Measurements from ENCODE around the gene PARP14.
A peak's percentile ranks its signal among the peaks of the same experiment; 100 is the strongest.

Gene PARP14

GRCh38 chr3:122674339-122674738, 6.3 kb upstream of the PARP14 start:
- H3K27ac ChIP-seq, result no peak overlapping the region; the same call in 1 of the 2 replicates
- TF ChIP-seq ZFX (IDR thresholded peaks at IDR 0.05), result no peak
- TF ChIP-seq CTCF (conservative IDR thresholded peaks at IDR 0.05), result no peak

- TF ChIP-seq CTCF (conservative IDR thresholded peaks at IDR 0.05), result no peak
- no peak overlapping the region for H3K27ac ChIP-seq
Observed at GRCh38 chr3:122676759-122677158, 3.9 kb upstream of the PARP14 start.

- no peak for TF ChIP-seq ZFX (IDR thresholded peaks at IDR 0.05)
- no peak for TF ChIP-seq CTCF (conservative IDR thresholded peaks at IDR 0.05)
- no peak overlapping the region for H3K27ac ChIP-seq
Observed at GRCh38 chr3:122677216-122677615, 3.4 kb upstream of the PARP14 start.

GRCh38 chr3:122678506-122678905, 2.1 kb upstream of the PARP14 start:
- no peak for TF ChIP-seq ZFX (IDR thresholded peaks at IDR 0.05)
- TF ChIP-seq CTCF (conservative IDR thresholded peaks at IDR 0.05), result no peak
- H3K27ac ChIP-seq, result no peak overlapping the region; the same call in 1 of the 2 replicates

GRCh38 chr3:122679085-122679881, 1.4 kb upstream of the PARP14 start:
- H3K27ac ChIP-seq, result no peak overlapping the region
- no peak for TF ChIP-seq ZFX (IDR thresholded peaks at IDR 0.05)
- TF ChIP-seq CTCF (conservative IDR thresholded peaks at IDR 0.05), result peak; percentile 92

- H3K27ac ChIP-seq, result peak overlapping the region; percentile 53; the same call in 1 of the 2 replicates
- TF ChIP-seq CTCF (conservative IDR thresholded peaks at IDR 0.05) (no peak), ZFX (IDR thresholded peaks at IDR 0.05) (no peak)
Observed at GRCh38 chr3:122679882-122680474, 661 bp upstream of the PARP14 start.

GRCh38 chr3:122681284-122681973, 790 bp downstream of the PARP14 start:
- TF ChIP-seq ZFX (IDR thresholded peaks at IDR 0.05) (no peak), CTCF (conservative IDR thresholded peaks at IDR 0.05) (no peak)
- H3K27ac ChIP-seq, result peak overlapping the region; percentile 53; the same call in 1 of the 2 replicates

All from C4-2B (cell line).